Endodermal cell (in vitro differentiated cells): Measurements from ENCODE around the gene PNLIPRP3. TPM values are rescaled to one million over a fixed set of nuclear protein-coding genes. Genes with fewer than 3 reads are reported as not detected.

Source experiments
- DNase-seq: peaks from one replicate; pipeline ENCODE4 v3.0.0-alpha.2; 2017
- H3K27ac ChIP-seq: 2 replicates; pipeline ENCODE4 v1.5.1; 2013; ENCODE audit warnings: mild to moderate bottlenecking, low read depth, low read length, moderate library complexity
- H3K27me3 ChIP-seq: 2 replicates; pipeline ENCODE4 v1.6.1; 2013; ENCODE audit warnings: mild to moderate bottlenecking, low read length, moderate library complexity; ENCODE audit not compliant: insufficient read depth, control insufficient read depth, poor library complexity, severe bottlenecking
- H3K36me3 ChIP-seq: 2 replicates; pipeline ENCODE4 v1.7.0; 2013; ENCODE audit warnings: mild to moderate bottlenecking, low read length, moderate library complexity; ENCODE audit not compliant: control insufficient read depth, insufficient read depth
- H3K4me1 ChIP-seq: one replicate; pipeline ENCODE4 v1.7.0; 2013; ENCODE audit warnings: low read length; ENCODE audit not compliant: control insufficient read depth, insufficient read depth
- H3K4me3 ChIP-seq: 2 replicates; pipeline ENCODE4 v1.5.1; 2013; ENCODE audit warnings: mild to moderate bottlenecking, low read length, moderate library complexity
- H3K9ac ChIP-seq: 2 replicates; pipeline ENCODE4 v1.6.1; 2013; ENCODE audit warnings: mild to moderate bottlenecking, low read length, moderate library complexity; ENCODE audit not compliant: poor library complexity, severe bottlenecking; ENCODE audit errors: extremely low read depth
- H3K9me3 ChIP-seq: 2 replicates; pipeline ENCODE4 v1.6.1; 2013; ENCODE audit warnings: mild to moderate bottlenecking, low read length, moderate library complexity; ENCODE audit not compliant: control insufficient read depth
- H3K27ac Mint-ChIP-seq: 2 replicates; pipeline ENCODE4 v1.8.0; 2020; ENCODE audit warnings: mixed read lengths
- H3K27me3 Mint-ChIP-seq: 2 replicates; pipeline ENCODE4 v1.8.0; 2021; ENCODE audit warnings: mild to moderate bottlenecking, mixed read lengths; ENCODE audit not compliant: insufficient read depth
- H3K36me3 Mint-ChIP-seq: 2 replicates; pipeline ENCODE4 v1.8.0; 2020; ENCODE audit warnings: low read depth, mixed read lengths
- H3K4me1 Mint-ChIP-seq: 2 replicates; pipeline ENCODE4 v1.8.0; 2020; ENCODE audit warnings: mixed read lengths
- H3K4me3 Mint-ChIP-seq: 2 replicates; pipeline ENCODE4 v1.8.0; 2020; ENCODE audit warnings: mild to moderate bottlenecking, moderate library complexity, mixed read lengths
- H3K9me3 Mint-ChIP-seq: 2 replicates; pipeline ENCODE4 v1.8.0; 2020; ENCODE audit warnings: mild to moderate bottlenecking, mixed read lengths
- WGBS, 2 experiments: methylation state at CpG; one replicate each; pipeline versions ENCODE4 v1.1.5 to v1.1.7; 2013; ENCODE audit warnings: missing lambda C conversion rate in 2 of 2, mixed read lengths in 1 of 2; ENCODE audit not compliant: insufficient coverage in 1 of 2, insufficient read length in 1 of 2; 5-methylcytosine and 5-hydroxymethylcytosine counted together
- total RNA-seq, 2 donors: library from RNA; stranded (reverse); fragmentation: NEBNext Ultra II Directional in 1 of 2; extraction: Animal tissue kit (Norgen Biotek cat#: 25700) in 1 of 2; gene quantifications; 2 replicates in 1 of 2; 3 replicates in 1 of 2; pipeline ENCODE4 v1.2.1, GENCODE V29; 2021
- TF ChIP-seq, protein P1 (sequence below): fragments of 200-600 bp; sonication (generic); conservative IDR thresholded peaks from 2 replicates; pipeline ENCODE4 v1.5.0; 2021; ENCODE audit warnings: antibody characterized with exemption, mild to moderate bottlenecking

PNLIPRP3 gene
- total RNA-seq, 2 donors from 2014 or later, result not detected

DNA sequence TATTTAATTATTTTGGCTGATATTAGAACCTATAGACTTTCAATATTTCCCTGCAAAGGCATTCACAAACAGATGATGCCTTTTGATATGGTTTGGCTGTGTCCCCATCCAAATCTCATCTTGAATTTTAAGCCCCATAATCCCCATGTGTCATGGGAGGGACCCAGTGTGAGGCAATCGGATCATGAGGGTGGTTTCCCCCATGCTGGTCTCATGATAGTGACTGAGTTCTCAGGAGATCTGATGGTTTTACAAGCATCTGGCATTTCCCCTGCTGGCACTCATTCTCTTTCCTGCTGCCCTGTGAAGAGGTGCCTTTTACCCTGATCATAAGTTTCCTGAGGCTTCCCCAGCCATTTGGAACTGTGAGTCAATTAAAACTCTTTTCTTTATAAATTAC lies 9.3 kb upstream of the PNLIPRP3 start:
- peak; percentile 53 for DNase-seq
- H3K9me3 ChIP-seq, result no peaks in the 10 kb centered on the region
- H3K4me1 ChIP-seq, result no peaks in the 10 kb centered on the region
- TF ChIP-seq, protein P1, sequence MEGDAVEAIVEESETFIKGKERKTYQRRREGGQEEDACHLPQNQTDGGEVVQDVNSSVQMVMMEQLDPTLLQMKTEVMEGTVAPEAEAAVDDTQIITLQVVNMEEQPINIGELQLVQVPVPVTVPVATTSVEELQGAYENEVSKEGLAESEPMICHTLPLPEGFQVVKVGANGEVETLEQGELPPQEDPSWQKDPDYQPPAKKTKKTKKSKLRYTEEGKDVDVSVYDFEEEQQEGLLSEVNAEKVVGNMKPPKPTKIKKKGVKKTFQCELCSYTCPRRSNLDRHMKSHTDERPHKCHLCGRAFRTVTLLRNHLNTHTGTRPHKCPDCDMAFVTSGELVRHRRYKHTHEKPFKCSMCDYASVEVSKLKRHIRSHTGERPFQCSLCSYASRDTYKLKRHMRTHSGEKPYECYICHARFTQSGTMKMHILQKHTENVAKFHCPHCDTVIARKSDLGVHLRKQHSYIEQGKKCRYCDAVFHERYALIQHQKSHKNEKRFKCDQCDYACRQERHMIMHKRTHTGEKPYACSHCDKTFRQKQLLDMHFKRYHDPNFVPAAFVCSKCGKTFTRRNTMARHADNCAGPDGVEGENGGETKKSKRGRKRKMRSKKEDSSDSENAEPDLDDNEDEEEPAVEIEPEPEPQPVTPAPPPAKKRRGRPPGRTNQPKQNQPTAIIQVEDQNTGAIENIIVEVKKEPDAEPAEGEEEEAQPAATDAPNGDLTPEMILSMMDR, result no peak
- no peak overlapping the region for H3K27ac ChIP-seq
- Mint-ChIP-seq H3K9me3 (no peaks in the 10 kb centered on the region), H3K36me3 (no peaks in the 10 kb centered on the region), H3K4me1 (peaks cover 1% of the 10 kb centered on the region), H3K27me3 (no peaks in the 10 kb centered on the region), H3K27ac (no peak overlapping the region), H3K4me3 (no peak overlapping the region)
- H3K36me3 ChIP-seq, result no peaks in the 10 kb centered on the region
- H3K4me3 ChIP-seq, result no peak overlapping the region
- no peaks in the 10 kb centered on the region for H3K27me3 ChIP-seq
- no peak overlapping the region for H3K9ac ChIP-seq
- 75 to 86% methylated on average over 1 of the region's 1 CpG for WGBS, 2 experiments

DNA sequence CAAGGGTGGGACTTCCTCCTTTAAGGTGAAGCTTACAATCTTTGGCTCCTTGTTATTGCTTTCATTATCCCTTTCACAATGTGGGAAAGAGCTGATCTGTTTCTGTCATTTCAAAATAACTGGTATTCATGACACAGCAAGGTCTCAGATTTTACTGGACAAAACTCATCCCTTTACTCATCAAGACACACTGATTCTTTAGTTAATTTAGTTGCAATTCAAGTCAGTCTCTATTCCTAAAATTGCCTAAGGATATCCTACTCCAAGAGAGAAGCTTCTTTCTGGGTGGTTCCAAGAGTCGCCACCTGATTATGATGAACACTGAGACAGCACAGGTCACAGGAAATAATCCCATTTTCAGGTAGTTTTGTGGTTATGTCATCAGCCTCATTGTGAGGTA lies 5.8 kb upstream of the PNLIPRP3 start:
- H3K4me3 Mint-ChIP-seq, result no peak overlapping the region
- peaks cover 1% of the 10 kb centered on the region for H3K4me1 Mint-ChIP-seq
- WGBS, 2 experiments, result 85% methylated on average over 1 of the region's 1 CpG; no CpG with 5 or more reads in 1 of the 2 experiments

DNA sequence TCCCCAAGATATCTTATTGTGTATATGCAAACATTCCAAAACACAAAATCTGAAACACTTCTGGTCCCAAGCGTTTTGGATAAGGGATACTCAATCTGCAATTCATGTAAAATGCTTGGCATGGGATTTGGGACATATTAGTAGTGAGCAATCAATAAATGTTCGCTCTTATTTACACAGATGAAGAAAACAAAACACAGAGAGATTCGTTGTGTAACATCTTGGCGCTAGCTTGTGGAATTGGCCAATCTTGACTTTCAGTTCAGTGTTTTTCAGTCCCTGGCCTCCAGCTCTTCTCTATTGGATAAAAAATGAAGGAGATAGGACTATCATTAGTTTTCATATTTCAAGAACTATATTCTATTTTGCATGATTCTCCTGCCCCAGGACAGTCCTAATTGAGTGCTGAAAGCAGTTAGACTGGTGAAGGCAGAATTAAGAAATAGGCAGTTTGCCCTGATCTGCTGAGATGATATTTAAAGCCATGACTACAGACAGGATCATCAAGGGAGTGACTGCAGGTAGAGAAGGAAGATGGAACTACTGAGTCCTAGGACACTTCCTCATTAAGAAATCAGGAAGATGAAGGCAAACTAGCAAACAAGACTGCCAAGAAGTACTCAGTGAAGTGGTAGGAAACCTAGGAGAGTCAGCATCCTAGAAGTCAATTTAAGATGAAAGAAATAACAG lies 1.8 kb downstream of the PNLIPRP3 start:
- H3K27me3 Mint-ChIP-seq, result peaks cover 2% of the 10 kb centered on the region
- no peaks in the 10 kb centered on the region for H3K4me1 Mint-ChIP-seq
- Histone ChIP-seq H3K27me3 (no peaks in the 10 kb centered on the region), H3K4me3 (no peak overlapping the region), H3K36me3 (no peaks in the 10 kb centered on the region), H3K9me3 (no peaks in the 10 kb centered on the region), H3K27ac (no peak overlapping the region), H3K9ac (no peak overlapping the region), H3K4me1 (no peaks in the 10 kb centered on the region)
- no peak overlapping the region for H3K27ac Mint-ChIP-seq
- H3K9me3 Mint-ChIP-seq, result no peaks in the 10 kb centered on the region
- H3K36me3 Mint-ChIP-seq, result no peaks in the 10 kb centered on the region
- 87 to 93% methylated on average over 3 to 4 of the region's 4 CpGs for WGBS, 2 experiments
- no peak for DNase-seq
- TF ChIP-seq, protein P1, result no peak
- no peak overlapping the region for H3K4me3 Mint-ChIP-seq

More for the DNA sequence above, 5.8 kb upstream of the PNLIPRP3 start:
- Mint-ChIP-seq H3K36me3 (no peaks in the 10 kb centered on the region), H3K27me3 (peaks cover 4% of the 10 kb centered on the region), H3K9me3 (no peaks in the 10 kb centered on the region), H3K27ac (no peak overlapping the region)
- Histone ChIP-seq H3K27me3 (no peaks in the 10 kb centered on the region), H3K4me3 (no peak overlapping the region), H3K4me1 (no peaks in the 10 kb centered on the region), H3K27ac (no peak overlapping the region), H3K9me3 (no peaks in the 10 kb centered on the region), H3K9ac (no peak overlapping the region), H3K36me3 (no peaks in the 10 kb centered on the region)
- TF ChIP-seq, protein P1, result no peak
- DNase-seq, result no peak
